Activated naive CD4-positive, alpha-beta T cell treated with Interleukin-2 at 50 U/mL for 16 hours (primary cell): ENCODE data around the gene PLSCR5.

Source experiments
- DNase-seq: peaks from one replicate; pipeline ENCODE4 v3.0.0-alpha.2; 2020

The PLSCR5 gene

GRCh38 chr3:146581951-146582467 lies 23.1 kb downstream of the PLSCR5 start:
- no peak for DNase-seq

GRCh38 chr3:146581080-146581601 lies 24.0 kb downstream of the PLSCR5 start:
- DNase-seq: no peak

- peak; percentile 10 for DNase-seq
Measured at GRCh38 chr3:146577662-146578061, 27.5 kb downstream of the PLSCR5 start.

- no peak for DNase-seq
Measured at GRCh38 chr3:146575636-146576035, 29.5 kb downstream of the PLSCR5 start.

- no peak for DNase-seq
Measured at GRCh38 chr3:146574173-146574572, 31.0 kb downstream of the PLSCR5 start.

GRCh38 chr3:146569314-146569713 lies 35.8 kb downstream of the PLSCR5 start:
- no peak for DNase-seq

GRCh38 chr3:146566138-146566537 lies 39.0 kb downstream of the PLSCR5 start:
- no peak for DNase-seq

- no peak for DNase-seq
Measured at GRCh38 chr3:146561879-146562278, 43.3 kb downstream of the PLSCR5 start.

GRCh38 chr3:146561463-146561862 lies 43.7 kb downstream of the PLSCR5 start:
- no peak for DNase-seq

GRCh38 chr3:146560678-146561077 lies 44.5 kb downstream of the PLSCR5 start:
- DNase-seq: no peak

- no peak for DNase-seq
Measured at GRCh38 chr3:146559388-146559787, 45.8 kb downstream of the PLSCR5 start.

GRCh38 chr3:146558781-146559180 lies 46.4 kb downstream of the PLSCR5 start:
- no peak for DNase-seq

GRCh38 chr3:146557745-146558144 lies 47.4 kb downstream of the PLSCR5 start:
- no peak for DNase-seq

- no peak for DNase-seq
Measured at GRCh38 chr3:146555311-146555710, 49.8 kb downstream of the PLSCR5 start.

- DNase-seq: no peak
Measured at GRCh38 chr3:146554151-146554760, 50.9 kb downstream of the PLSCR5 start.

- no peak for DNase-seq
Measured at GRCh38 chr3:146550743-146551510, 54.2 kb downstream of the PLSCR5 start.

GRCh38 chr3:146550070-146550615 lies 55.0 kb downstream of the PLSCR5 start:
- no peak for DNase-seq

GRCh38 chr3:146547235-146547835 lies 57.8 kb downstream of the PLSCR5 start:
- DNase-seq: no peak

GRCh38 chr3:146546366-146546965 lies 58.7 kb downstream of the PLSCR5 start:
- no peak for DNase-seq

- DNase-seq: no peak
Measured at GRCh38 chr3:146544929-146545528, 60.1 kb downstream of the PLSCR5 start.

GRCh38 chr3:146544002-146544928 lies 60.9 kb downstream of the PLSCR5 start, which contains the start of gene PLSCR1:
TSS of gene PLSCR1 (minus strand) at chr3:146544607. CDS start at chr3:146536552, 8,055 bp downstream.
- DNase-seq: peak; percentile 73
